Fibroblast of lung (primary cell): ENCODE data around the gene BACH1. TPM values are rescaled to one million over a fixed set of nuclear protein-coding genes. Genes with fewer than 3 reads are reported as not detected.

Experiments
- DNase-seq, 2 donors: peaks; one replicate each; pipeline versions ENCODE4 v3.0.0 to v3.0.0-alpha.2; 2010; ENCODE audit warnings: low read depth in 2 of 2
- H2AFZ ChIP-seq: 2 replicates; pipeline ENCODE4 v1.5.1; 2012; ENCODE audit warnings: low read length, control low read depth, inconsistent platforms
- H3K27ac ChIP-seq: 2 replicates; pipeline ENCODE4 v1.5.1; 2011; ENCODE audit warnings: low read length, control low read depth; ENCODE audit not compliant: insufficient read depth
- H3K27me3 ChIP-seq: 2 replicates; pipeline ENCODE4 v1.5.1; 2011; ENCODE audit warnings: mild to moderate bottlenecking, low read length; ENCODE audit not compliant: control insufficient read depth, insufficient read depth
- H3K36me3 ChIP-seq: 2 replicates; pipeline ENCODE4 v1.5.1; 2011; ENCODE audit warnings: low read length; ENCODE audit not compliant: control insufficient read depth, insufficient read depth
- H3K4me1 ChIP-seq: 2 replicates; pipeline ENCODE4 v1.5.1; 2011; ENCODE audit warnings: low read length; ENCODE audit not compliant: control insufficient read depth, insufficient read depth; ENCODE audit errors: extremely low read depth
- H3K4me2 ChIP-seq: 2 replicates; pipeline ENCODE4 v1.5.1; 2011; ENCODE audit warnings: low read length, control low read depth; ENCODE audit not compliant: insufficient read depth; ENCODE audit errors: extremely low read depth
- H3K4me3 ChIP-seq, 4 experiments: fragments of 200-600 bp in 1 of 4; sonication (generic) in 1 of 4; replicated peaks in 1 of 4; 2 replicates each; pipeline ENCODE4 v1.5.1; 2011 to 2016; ENCODE audit warnings: low read length in 4 of 4, low read depth in 3 of 4, mild to moderate bottlenecking in 3 of 4, control low read depth in 2 of 4, inconsistent platforms in 1 of 4, mixed read lengths in 1 of 4; ENCODE audit not compliant: insufficient read depth in 1 of 4; ENCODE audit errors: control extremely low read depth in 1 of 4
- H3K79me2 ChIP-seq: 2 replicates; pipeline ENCODE4 v1.5.1; 2012; ENCODE audit warnings: mild to moderate bottlenecking, low read length, inconsistent platforms; ENCODE audit not compliant: control insufficient read depth, insufficient read depth
- H3K9ac ChIP-seq: 2 replicates; pipeline ENCODE4 v1.5.1; 2011; ENCODE audit warnings: mild to moderate bottlenecking, low read length, control low read depth; ENCODE audit not compliant: insufficient read depth
- H3K9me3 ChIP-seq: 2 replicates; pipeline ENCODE4 v1.5.1; 2012; ENCODE audit warnings: low read depth, low read length; ENCODE audit not compliant: control insufficient read depth, insufficient read depth
- H4K20me1 ChIP-seq: 2 replicates; pipeline ENCODE4 v1.5.1; 2011; ENCODE audit warnings: low read length; ENCODE audit not compliant: control insufficient read depth, insufficient read depth; ENCODE audit errors: extremely low read depth
- EZH2 ChIP-seq: IDR thresholded peaks from 2 replicates; pipeline ENCODE4 v1.5.1; 2012; ENCODE audit warnings: low read length, control low read depth, mild to moderate bottlenecking; ENCODE audit errors: missing control alignments
- polyA plus RNA-seq, 2 donors: library from polyadenylated mRNA; depleted of rRNA in 1 of 2; stranded (reverse) in 1 of 2; unstranded in 1 of 2; fragments of >200 nt; gene quantifications; 2 replicates each; pipeline ENCODE4 v1.2.1, GENCODE V29; 2011 to 2012; ENCODE audit warnings: missing spikeins in 1 of 2
- total RNA-seq: library from RNA; depleted of rRNA; stranded (reverse); fragments of >200 nt; gene quantifications from 2 replicates; pipeline ENCODE4 v1.2.1, GENCODE V29; 2014
- TF ChIP-seq, protein P1 (sequence below), 2 donors: IDR thresholded peaks in 1 of 2; conservative IDR thresholded peaks in 1 of 2; 1 replicate in 1 of 2; 2 replicates in 1 of 2; pipeline ENCODE4 v1.5.1; 2011 to 2012; ENCODE audit warnings: low read length in 2 of 2, control low read depth in 1 of 2, inconsistent platforms in 1 of 2, low read depth in 1 of 2, mild to moderate bottlenecking in 1 of 2

BACH1 gene
- total and polyA plus RNA-seq, 2 donors (not counting 1 experiment from before 2014, with no cell fraction given) = 38.2 to 127 TPM

DNA sequence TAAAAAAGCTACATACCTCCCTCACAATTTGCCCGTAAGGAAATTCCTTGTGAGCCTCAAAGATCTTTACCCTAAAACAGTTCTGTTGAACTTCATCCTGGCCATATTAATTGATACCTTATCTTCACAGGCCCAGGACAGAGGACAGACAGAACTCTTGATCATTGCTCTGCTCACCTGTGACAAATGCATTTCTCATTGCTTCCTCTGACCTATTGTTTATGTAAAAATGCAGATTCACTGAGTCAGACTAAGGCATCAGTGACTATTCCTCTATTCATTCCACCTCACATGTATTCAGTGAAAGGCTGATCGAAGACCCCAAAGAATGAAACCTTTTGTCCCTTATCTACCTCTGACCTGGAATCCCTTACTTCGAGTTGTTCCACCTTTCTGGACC, 61.0 kb downstream of the BACH1 start:
- Histone ChIP-seq H3K9ac (no peak overlapping the region), H2AFZ (no peak overlapping the region), H3K4me3 (no peak overlapping the region), H3K27me3 (no peaks in the 10 kb centered on the region), H3K79me2 (no peaks in the 10 kb centered on the region), H3K4me2 (no peak overlapping the region), H3K4me1 (no peaks in the 10 kb centered on the region), H3K36me3 (peaks cover 1% of the 10 kb centered on the region), H3K27ac (no peak overlapping the region), H4K20me1 (no peaks in the 10 kb centered on the region), H3K9me3 (no peaks in the 10 kb centered on the region)
- no peak for DNase-seq
- TF ChIP-seq, protein P1, sequence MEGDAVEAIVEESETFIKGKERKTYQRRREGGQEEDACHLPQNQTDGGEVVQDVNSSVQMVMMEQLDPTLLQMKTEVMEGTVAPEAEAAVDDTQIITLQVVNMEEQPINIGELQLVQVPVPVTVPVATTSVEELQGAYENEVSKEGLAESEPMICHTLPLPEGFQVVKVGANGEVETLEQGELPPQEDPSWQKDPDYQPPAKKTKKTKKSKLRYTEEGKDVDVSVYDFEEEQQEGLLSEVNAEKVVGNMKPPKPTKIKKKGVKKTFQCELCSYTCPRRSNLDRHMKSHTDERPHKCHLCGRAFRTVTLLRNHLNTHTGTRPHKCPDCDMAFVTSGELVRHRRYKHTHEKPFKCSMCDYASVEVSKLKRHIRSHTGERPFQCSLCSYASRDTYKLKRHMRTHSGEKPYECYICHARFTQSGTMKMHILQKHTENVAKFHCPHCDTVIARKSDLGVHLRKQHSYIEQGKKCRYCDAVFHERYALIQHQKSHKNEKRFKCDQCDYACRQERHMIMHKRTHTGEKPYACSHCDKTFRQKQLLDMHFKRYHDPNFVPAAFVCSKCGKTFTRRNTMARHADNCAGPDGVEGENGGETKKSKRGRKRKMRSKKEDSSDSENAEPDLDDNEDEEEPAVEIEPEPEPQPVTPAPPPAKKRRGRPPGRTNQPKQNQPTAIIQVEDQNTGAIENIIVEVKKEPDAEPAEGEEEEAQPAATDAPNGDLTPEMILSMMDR (conservative IDR thresholded peaks at IDR 0.05 in 1 of 2, IDR thresholded peaks at IDR 0.05 in 1 of 2; ENCODE audit: low read depth in 1 of 2, low read length in 2 of 2) = no peak
- TF ChIP-seq EZH2 = no peak

DNA sequence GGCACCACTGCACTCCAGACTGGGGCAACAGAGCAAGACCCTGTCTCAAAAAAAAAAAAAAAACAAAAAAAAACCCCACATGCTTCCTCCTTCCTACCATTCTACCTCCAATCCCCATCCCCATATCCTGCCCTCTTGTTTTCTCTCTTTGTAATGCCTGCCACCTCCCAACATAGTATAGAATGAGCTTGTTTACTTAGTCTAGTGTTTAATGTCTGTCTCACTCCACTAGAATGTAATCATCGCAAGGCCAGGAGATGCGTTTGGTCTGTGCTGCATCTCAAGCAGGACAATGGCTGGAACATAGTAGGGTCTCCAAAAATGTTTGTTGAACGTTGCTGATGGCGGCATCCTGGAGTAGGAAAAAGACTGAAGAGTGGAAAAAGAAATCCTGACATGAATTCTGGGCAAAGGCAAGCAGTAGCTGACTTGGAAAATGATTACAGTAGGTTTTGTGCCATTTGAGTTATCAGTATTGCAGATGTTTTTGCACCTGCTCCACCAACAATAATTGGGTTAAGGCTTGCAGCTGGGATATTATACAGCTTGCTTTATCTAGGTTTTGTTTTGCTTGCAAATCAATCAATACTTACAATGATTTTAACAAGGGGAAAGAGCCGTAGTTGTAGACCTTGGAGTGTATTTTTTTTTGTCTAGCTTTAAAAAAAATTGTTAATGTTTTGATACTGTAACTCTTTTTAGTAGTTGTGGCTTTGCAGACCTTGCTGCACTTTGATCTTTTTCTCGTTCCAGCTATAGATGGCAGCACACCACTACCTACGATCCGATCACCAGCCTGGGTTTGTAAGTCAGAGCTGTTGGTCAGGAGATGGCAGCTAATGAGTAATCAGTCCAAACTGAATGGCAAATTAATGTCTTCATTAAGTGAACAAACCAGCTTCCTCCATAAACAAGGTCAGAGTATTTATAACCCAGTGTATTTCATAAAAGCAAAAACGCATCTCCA, 62.4 kb downstream of the BACH1 start:
- no peaks in the 10 kb centered on the region for H3K79me2 ChIP-seq
- peaks cover 1% of the 10 kb centered on the region for H3K36me3 ChIP-seq
- no peaks in the 10 kb centered on the region for H3K4me1 ChIP-seq
- no peaks in the 10 kb centered on the region for H3K27me3 ChIP-seq
- H4K20me1 ChIP-seq = no peaks in the 10 kb centered on the region
- no peak overlapping the region for H3K4me3 ChIP-seq
- no peak overlapping the region for H3K9ac ChIP-seq
- DNase-seq = no peak
- H2AFZ ChIP-seq = no peak overlapping the region
- no peaks in the 10 kb centered on the region for H3K9me3 ChIP-seq
- no peak overlapping the region for H3K27ac ChIP-seq
- TF ChIP-seq, protein P1 (conservative IDR thresholded peaks at IDR 0.05 in 1 of 2, IDR thresholded peaks at IDR 0.05 in 1 of 2; ENCODE audit: low read depth in 1 of 2, low read length in 2 of 2) = no peak
- TF ChIP-seq EZH2 = no peak
- no peak overlapping the region for H3K4me2 ChIP-seq

DNA sequence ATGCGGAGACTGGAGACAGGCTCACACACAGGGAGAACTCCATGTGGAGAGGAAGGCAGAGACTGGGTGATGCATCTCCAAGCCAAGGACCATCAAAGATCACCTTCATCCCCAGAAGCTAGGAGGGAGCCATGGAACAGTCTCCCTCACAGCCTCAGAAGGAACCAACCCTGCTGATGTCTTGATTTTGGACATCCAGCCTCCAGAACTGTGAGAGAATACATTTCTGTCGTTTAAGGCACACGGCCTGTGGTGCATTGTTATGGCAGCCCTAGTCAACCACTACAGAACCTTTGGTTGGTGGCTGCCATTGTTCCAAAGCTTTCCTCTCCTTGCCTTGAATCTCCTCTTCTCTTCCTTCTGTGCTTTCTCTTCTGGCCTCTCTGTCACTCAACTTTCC, 64.0 kb downstream of the BACH1 start:
- no peak overlapping the region for H3K9ac ChIP-seq
- H3K79me2 ChIP-seq = no peaks in the 10 kb centered on the region
- no peaks in the 10 kb centered on the region for H3K4me1 ChIP-seq
- DNase-seq = no peak
- peaks cover 1% of the 10 kb centered on the region for H3K36me3 ChIP-seq
- H3K27ac ChIP-seq = no peak overlapping the region
- no peak overlapping the region for H2AFZ ChIP-seq
- no peaks in the 10 kb centered on the region for H4K20me1 ChIP-seq
- TF ChIP-seq, protein P1 (conservative IDR thresholded peaks at IDR 0.05 in 1 of 2, IDR thresholded peaks at IDR 0.05 in 1 of 2; ENCODE audit: low read depth in 1 of 2, low read length in 2 of 2) = no peak
- no peak for TF ChIP-seq EZH2
- H3K27me3 ChIP-seq = no peaks in the 10 kb centered on the region
- H3K4me2 ChIP-seq = no peak overlapping the region
- no peaks in the 10 kb centered on the region for H3K9me3 ChIP-seq
- H3K4me3 ChIP-seq = no peak overlapping the region
